Fibroblast of the aortic adventitia (primary cell): ENCODE measurements around the gene CMTM3. TPM values are rescaled to one million over a fixed set of nuclear protein-coding genes. Genes with fewer than 3 reads are reported as not detected.

ENCODE experiments used
- DNase-seq: peaks from one replicate; pipeline ENCODE4 v3.0.0-alpha.2; 2010; ENCODE audit warnings: low read depth
- H3K4me3 ChIP-seq: 2 replicates; pipeline ENCODE4 v1.5.1; 2011; ENCODE audit warnings: low read depth, mild to moderate bottlenecking, control low read depth, low read length, moderate library complexity
- total RNA-seq: library from RNA; depleted of rRNA; stranded (reverse); fragments of >200 nt; gene quantifications from 2 replicates; pipeline ENCODE4 v1.2.3, GENCODE V29; 2012; ENCODE audit warnings: low replicate concordance
- TF ChIP-seq, protein P1 (sequence below): IDR thresholded peaks from 2 replicates; pipeline ENCODE4 v1.5.1; 2011; ENCODE audit warnings: mild to moderate bottlenecking, low read length, control low read depth, inconsistent platforms; ENCODE audit not compliant: insufficient read depth

CMTM3 gene
- total RNA-seq, 1 donor: 17.8 TPM

DNA sequence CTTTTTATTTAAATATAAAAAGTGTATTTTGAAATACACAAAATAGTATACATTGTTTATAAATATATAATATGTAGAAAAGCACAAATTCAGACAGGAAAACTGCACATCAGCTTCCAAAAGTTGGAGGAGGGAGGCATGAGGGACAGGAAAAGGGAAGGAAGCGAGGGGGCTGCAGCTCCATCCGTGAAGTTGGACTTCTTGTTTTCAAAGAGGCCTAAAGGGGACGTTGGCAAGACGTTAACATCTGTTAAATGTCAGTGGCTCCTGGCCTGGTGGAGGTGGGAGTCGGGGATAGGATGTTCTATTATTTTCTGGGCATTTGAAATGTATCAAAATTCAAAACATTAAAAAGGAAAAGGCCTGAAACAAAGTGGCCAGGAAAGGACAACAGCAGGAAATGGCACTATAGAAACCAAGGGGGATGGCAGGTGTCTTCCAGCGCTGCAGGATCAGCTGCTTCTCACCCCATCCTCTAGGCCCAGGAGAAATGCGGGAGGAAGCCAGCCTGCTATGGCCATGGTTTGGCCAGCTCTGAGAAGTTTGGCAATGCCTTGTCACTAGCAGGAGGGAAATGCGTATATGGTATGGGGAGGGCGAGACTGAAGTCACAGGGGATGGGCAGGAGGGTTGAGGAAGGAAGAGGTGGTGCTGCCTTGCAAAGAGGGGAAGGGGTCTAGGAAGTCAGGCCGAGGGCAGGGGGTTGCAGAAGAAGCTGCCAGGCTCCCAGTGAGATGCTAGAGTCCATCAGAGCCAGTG lies 18.8 kb upstream of the CMTM3 start:
- H3K4me3 ChIP-seq: no peak overlapping the region
- TF ChIP-seq, protein P1, sequence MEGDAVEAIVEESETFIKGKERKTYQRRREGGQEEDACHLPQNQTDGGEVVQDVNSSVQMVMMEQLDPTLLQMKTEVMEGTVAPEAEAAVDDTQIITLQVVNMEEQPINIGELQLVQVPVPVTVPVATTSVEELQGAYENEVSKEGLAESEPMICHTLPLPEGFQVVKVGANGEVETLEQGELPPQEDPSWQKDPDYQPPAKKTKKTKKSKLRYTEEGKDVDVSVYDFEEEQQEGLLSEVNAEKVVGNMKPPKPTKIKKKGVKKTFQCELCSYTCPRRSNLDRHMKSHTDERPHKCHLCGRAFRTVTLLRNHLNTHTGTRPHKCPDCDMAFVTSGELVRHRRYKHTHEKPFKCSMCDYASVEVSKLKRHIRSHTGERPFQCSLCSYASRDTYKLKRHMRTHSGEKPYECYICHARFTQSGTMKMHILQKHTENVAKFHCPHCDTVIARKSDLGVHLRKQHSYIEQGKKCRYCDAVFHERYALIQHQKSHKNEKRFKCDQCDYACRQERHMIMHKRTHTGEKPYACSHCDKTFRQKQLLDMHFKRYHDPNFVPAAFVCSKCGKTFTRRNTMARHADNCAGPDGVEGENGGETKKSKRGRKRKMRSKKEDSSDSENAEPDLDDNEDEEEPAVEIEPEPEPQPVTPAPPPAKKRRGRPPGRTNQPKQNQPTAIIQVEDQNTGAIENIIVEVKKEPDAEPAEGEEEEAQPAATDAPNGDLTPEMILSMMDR: no peak
- DNase-seq: no peak

DNA sequence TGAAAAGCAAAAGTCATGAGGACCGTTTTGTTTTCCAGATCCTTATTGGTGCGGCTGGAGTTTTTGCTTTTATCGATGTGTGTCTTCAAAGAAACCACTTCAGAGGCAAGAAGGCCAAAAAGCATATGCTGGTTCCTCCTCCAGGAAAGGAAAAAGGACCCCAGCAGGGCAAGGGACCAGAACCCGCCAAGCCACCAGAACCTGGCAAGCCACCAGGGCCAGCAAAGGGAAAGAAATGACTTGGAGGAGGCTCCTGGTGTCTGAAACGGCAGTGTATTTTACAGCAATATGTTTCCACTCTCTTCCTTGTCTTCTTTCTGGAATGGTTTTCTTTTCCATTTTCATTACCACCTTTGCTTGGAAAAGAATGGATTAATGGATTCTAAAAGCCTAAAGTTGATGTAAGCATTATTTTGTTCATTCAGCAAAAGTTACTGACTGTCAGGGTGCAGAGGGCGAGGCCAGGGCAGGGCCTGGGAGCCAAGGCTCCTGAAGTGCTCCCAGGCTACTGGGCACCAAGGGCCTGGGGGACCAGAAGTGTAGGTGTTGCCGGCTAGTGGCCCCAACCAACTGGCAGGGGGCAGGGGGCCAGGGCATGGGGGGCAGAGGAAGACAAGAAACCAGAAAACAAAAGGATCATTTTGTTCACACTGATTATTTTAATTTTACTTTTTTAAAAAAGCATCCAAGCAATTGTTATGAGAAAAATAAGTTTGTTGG lies 16.5 kb upstream of the CMTM3 start:
- DNase-seq: no peak
- TF ChIP-seq, protein P1: no peak
- H3K4me3 ChIP-seq: no peak overlapping the region

DNA sequence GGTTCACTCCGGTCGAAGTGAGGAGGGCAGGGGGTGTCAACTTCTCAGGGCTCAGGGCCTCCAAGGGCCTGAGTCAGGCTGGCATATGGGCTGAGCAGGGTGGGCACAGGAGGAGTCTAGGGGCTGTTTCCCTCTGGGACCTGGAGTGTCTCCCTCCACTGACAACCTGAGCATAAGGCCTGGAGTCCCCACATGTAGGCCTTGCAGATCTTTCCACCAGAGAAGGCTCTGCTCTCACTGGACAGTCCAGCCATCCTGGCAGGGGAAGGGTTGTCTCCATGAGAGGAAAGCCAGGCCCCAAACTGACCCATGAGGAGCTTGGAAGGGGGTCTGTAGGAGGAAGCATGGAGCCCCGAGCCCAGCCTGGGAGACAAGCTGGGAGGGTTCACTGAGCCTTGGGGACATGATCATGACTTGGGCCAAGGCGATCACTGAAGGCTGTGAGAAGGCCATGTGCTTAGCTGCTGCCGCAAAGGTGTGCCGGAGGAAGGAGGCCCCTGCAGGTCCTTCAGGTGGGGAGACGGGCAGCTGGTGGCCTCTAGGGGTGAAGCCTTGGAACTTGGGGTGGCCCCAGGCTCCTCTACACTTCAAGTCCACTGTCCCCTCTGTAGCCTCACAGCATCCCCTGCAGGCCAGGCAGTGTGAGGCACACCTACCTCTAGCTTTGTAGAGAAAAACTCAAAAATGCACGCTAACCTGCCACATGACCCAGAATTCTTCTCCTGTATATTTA lies 15.4 kb upstream of the CMTM3 start:
- DNase-seq: peak; percentile 43
- TF ChIP-seq, protein P1: peak; percentile 79
- H3K4me3 ChIP-seq: no peak overlapping the region

DNA sequence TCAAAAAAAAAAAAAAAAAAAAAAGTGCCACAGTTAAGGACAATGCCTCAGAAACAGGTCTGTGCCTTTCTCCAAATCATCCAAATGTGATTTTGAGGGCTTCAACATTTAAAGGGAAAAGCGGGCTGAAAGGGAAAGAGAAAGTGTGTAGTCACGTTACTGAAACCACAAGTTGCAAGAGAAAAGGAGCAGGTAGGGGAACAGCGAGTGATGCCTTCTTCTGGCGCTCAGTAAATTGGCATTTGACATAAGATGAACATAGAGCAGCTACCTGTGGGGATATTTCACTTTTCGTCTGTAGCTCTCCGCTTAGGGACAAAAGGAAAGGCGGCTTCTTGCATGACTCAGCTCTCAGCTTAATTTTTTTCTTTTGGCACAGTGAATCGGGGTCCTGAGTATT lies 14.2 kb upstream of the CMTM3 start:
- TF ChIP-seq, protein P1: no peak
- no peak overlapping the region for H3K4me3 ChIP-seq
- no peak for DNase-seq

DNA sequence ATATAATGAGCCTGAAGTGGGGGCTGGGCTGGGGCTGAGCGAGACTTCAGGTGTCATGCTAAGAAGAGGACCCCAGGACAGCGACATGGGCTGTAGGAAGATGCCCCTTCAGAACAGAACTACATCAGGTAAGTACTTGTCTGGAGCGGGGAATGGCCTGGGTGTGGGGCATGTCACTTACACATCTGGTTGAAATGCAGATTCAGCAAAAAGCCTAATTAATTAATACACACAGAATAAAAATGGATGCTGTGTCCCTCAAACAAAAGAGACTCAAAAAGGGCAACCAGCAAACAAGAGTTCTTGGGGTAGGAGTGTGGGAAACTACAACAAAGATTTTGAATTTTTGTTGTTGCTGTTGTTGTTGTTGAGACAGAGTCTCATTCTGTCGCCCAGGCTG lies 13.5 kb upstream of the CMTM3 start:
- TF ChIP-seq, protein P1: no peak
- H3K4me3 ChIP-seq: no peak overlapping the region
- DNase-seq: no peak

DNA sequence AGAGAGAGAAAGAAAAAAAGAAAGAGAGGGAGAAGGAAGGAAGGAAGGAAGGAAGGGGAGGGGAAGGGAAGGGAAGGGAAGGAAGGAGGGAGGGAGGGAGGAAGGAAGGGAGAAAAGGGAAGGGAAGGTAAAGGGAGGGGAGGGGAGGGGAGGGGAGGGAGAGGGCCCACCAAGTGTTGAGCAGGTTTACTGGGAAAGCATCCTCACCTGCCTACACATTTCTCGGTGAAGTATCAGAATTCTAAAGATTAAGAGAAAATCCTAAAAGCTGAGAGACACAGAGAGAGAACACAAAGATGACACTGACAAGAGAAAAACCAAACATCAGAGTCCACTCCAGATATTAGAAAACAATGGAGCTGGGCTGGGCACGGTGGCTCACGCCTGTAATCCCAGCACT lies 12.3 kb upstream of the CMTM3 start:
- no peak for DNase-seq
- no peak overlapping the region for H3K4me3 ChIP-seq
- TF ChIP-seq, protein P1: no peak
